GM12878 (cell line): ENCODE data around the gene NUMB. TPM values are rescaled to one million over a fixed set of nuclear protein-coding genes. Genes with fewer than 3 reads are reported as not detected.

Source experiments
- ATAC-seq: fragments of 200-7000 bp; cut with Tn5 transposase; 3 replicates; pipeline ENCODE4 v1.9.1; 2020; ENCODE audit warnings: mild to moderate bottlenecking, moderate library complexity
- BruUV-seq: library from RNA; stranded (reverse); fragments of 400-500 nt; replicated peaks from 2 replicates; lab custom pipeline; 2021; lab: Mats Ljungman, UMichigan
- CTCF ChIA-PET: fragments of 300-600 bp; sonication (Branson Sonifier 250); formaldehyde crosslinking; extraction: SDS; loops from one replicate; lab custom pipeline; 2021; ENCODE audit warnings: inconsistent platforms; lab: Yijun Ruan, JAX
- POLR2A ChIA-PET: fragments of 350-600 bp; formaldehyde crosslinking; extraction: SDS; loops from one replicate; lab custom pipeline; 2021; ENCODE audit warnings: inconsistent platforms; lab: Charles Lee
- RAD21 ChIA-PET: fragments of 300-600 bp; sonication (Branson Sonifier 250); formaldehyde crosslinking; loops from one replicate; lab custom pipeline; 2023; ENCODE audit warnings: antibody characterized with exemption; ENCODE audit not compliant: unreplicated experiment; lab: Charles Lee
- SMC1A ChIA-PET: fragments of 300-600 bp; sonication (Branson Sonifier 250); formaldehyde crosslinking; loops from one replicate; lab custom pipeline; 2023; ENCODE audit not compliant: unreplicated experiment, uncharacterized antibody; lab: Charles Lee
- DNase-seq: peaks from one replicate; pipeline ENCODE4 v3.0.0-alpha.2; 2011; ENCODE audit warnings: low read depth, low spot score
- FAIRE-seq: peaks from 3 replicates; lab custom pipeline; 2011; peaks lifted over from hg19 to GRCh38; lab: Jason Lieb, UNC
- H2AFZ ChIP-seq: 2 replicates; pipeline ENCODE4 v1.6.0; 2011; ENCODE audit warnings: low read depth, low read length, control low read depth; ENCODE audit not compliant: control insufficient read depth
- H3K27ac ChIP-seq: 2 replicates; pipeline ENCODE4 v1.5.1; 2011; ENCODE audit warnings: control low read depth; ENCODE audit not compliant: control insufficient read depth, insufficient read depth
- H3K27me3 ChIP-seq, 2 experiments: replicated peaks in 1 of 2; 2 replicates each; pipeline versions ENCODE4 v1.6.0 to v1.6.1; 2011; ENCODE audit warnings: low read length in 1 of 2; ENCODE audit not compliant: control insufficient read depth in 2 of 2, insufficient read depth in 2 of 2
- H3K36me3 ChIP-seq, 2 experiments: 2 replicates each; pipeline ENCODE4 v1.5.1; 2011; ENCODE audit warnings: low read length in 1 of 2; ENCODE audit not compliant: control insufficient read depth in 2 of 2, insufficient read depth in 2 of 2
- H3K4me1 ChIP-seq: 2 replicates; pipeline ENCODE4 v1.6.1; 2011; ENCODE audit warnings: mild to moderate bottlenecking, low read length, moderate library complexity, mixed read lengths; ENCODE audit not compliant: control insufficient read depth, insufficient read depth
- H3K4me2 ChIP-seq: 2 replicates; pipeline ENCODE4 v1.6.0; 2011; ENCODE audit warnings: control low read depth; ENCODE audit not compliant: control insufficient read depth, insufficient read depth
- H3K4me3 ChIP-seq: fragments of 200-600 bp; sonication (generic); 2 replicates; pipeline ENCODE4 v1.5.1; 2016
- H3K79me2 ChIP-seq: 2 replicates; pipeline ENCODE4 v1.6.0; 2011; ENCODE audit warnings: low read length; ENCODE audit not compliant: control insufficient read depth, insufficient read depth
- H3K9ac ChIP-seq: 2 replicates; pipeline ENCODE4 v1.8.0; 2011; ENCODE audit warnings: low read length, control low read depth, mixed read lengths; ENCODE audit not compliant: control insufficient read depth, insufficient read depth
- H3K9me3 ChIP-seq: replicated peaks from 3 replicates; pipeline ENCODE4 v1.5.1; 2011; ENCODE audit warnings: mild to moderate bottlenecking, low read length; ENCODE audit not compliant: control insufficient read depth, insufficient read depth
- H4K20me1 ChIP-seq: 2 replicates; pipeline ENCODE4 v1.6.0; 2011; ENCODE audit not compliant: control insufficient read depth, insufficient read depth
- CBX3 ChIP-seq: fragments of 200-600 bp; sonication (generic); IDR thresholded peaks from 2 replicates; pipeline ENCODE4 v1.6.1; 2016; ENCODE audit warnings: low read depth, borderline replicate concordance
- CHD4 ChIP-seq: fragments of 200-600 bp; sonication (generic); IDR thresholded peaks from 2 replicates; pipeline ENCODE4 v1.6.1; 2016; ENCODE audit warnings: mild to moderate bottlenecking
- E2F4 ChIP-seq: IDR thresholded peaks from 2 replicates; pipeline ENCODE4 v1.6.1; 2012; ENCODE audit warnings: low read depth, low read length, improper control_type of control experiment
- EED ChIP-seq: sonication (generic); IDR thresholded peaks from 2 replicates; pipeline ENCODE4 v1.6.1; 2016; ENCODE audit warnings: antibody characterized with exemption, low read depth
- IKZF1 ChIP-seq: fragments of 450-650 bp; conservative IDR thresholded peaks from 2 replicates; pipeline ENCODE4 v1.6.1; 2017; ENCODE audit warnings: antibody characterized with exemption, mild to moderate bottlenecking
- MEF2B ChIP-seq: fragments of 450-650 bp; IDR thresholded peaks from 2 replicates; pipeline ENCODE4 v1.6.1; 2018; ENCODE audit warnings: mild to moderate bottlenecking, moderate library complexity; ENCODE audit not compliant: partially characterized antibody, poor library complexity, severe bottlenecking
- MLLT1 ChIP-seq: fragments of 450-650 bp; IDR thresholded peaks from 2 replicates; pipeline ENCODE4 v1.6.1; 2016; ENCODE audit warnings: mild to moderate bottlenecking
- PAX8 ChIP-seq: fragments of 450-650 bp; IDR thresholded peaks from 2 replicates; pipeline ENCODE4 v1.6.1; 2017; ENCODE audit warnings: mild to moderate bottlenecking, moderate library complexity
- RELB ChIP-seq: fragments of 450-650 bp; IDR thresholded peaks from 2 replicates; pipeline ENCODE4 v1.6.1; 2017; ENCODE audit warnings: low read depth, mild to moderate bottlenecking, moderate library complexity
- SUZ12 ChIP-seq: fragments of 200-600 bp; sonication (generic); IDR thresholded peaks from one replicate; pipeline ENCODE4 v1.6.1; 2018; ENCODE audit warnings: antibody characterized with exemption, mild to moderate bottlenecking; ENCODE audit not compliant: unreplicated experiment
- TCF7 ChIP-seq: IDR thresholded peaks from 2 replicates; pipeline ENCODE4 v1.6.1; 2014; ENCODE audit warnings: antibody characterized with exemption, borderline replicate concordance
- ZNF384 ChIP-seq: IDR thresholded peaks from 2 replicates; pipeline ENCODE4 v1.6.1; 2012; ENCODE audit warnings: low read depth, mild to moderate bottlenecking, low read length, improper control_type of control experiment, borderline replicate concordance
- ZNF622 ChIP-seq: fragments of 450-650 bp; IDR thresholded peaks from 2 replicates; pipeline ENCODE4 v1.6.1; 2017; ENCODE audit warnings: mild to moderate bottlenecking, inconsistent platforms
- ZSCAN29 ChIP-seq: fragments of 450-650 bp; IDR thresholded peaks from 2 replicates; pipeline ENCODE4 v1.6.1; 2017; ENCODE audit warnings: mild to moderate bottlenecking, moderate library complexity
- WGBS: methylation state at CpG from one replicate; pipeline ENCODE4 v1.1.6; 2016; ENCODE audit warnings: low lambda C conversion rate; ENCODE audit not compliant: insufficient replicate concordance, insufficient coverage; ENCODE audit errors: missing lambda C conversion rate; 5-methylcytosine and 5-hydroxymethylcytosine counted together
- in situ Hi-C: fragments of 300-500 bp; cut with MboI; formaldehyde crosslinking; loops from 9 replicates; pipeline ENCODE4 v1.14.3; 2018; ENCODE audit warnings: mixed read lengths
- intact Hi-C: fragments of 100-400 bp; cut with micrococcal nuclease; formaldehyde crosslinking; loops from one replicate; pipeline ENCODE4 v1.14.2; 2022; ENCODE audit not compliant: unreplicated experiment
- polyA plus RNA-seq, 11 experiments: library from polyadenylated mRNA; depleted of rRNA in 4 of 11; unstranded in 6 of 11; stranded (reverse) in 5 of 11; fragments of >200 nt; fragmentation: Nextera tagmentation in 4 of 11; fragmentation: Illumina TruSeq in 1 of 11; extraction: Ambion mirVana in 4 of 11; extraction: Trizol in 1 of 11; gene quantifications; 1 replicate in 1 of 11; 2 replicates in 10 of 11; pipeline versions ENCODE4 v1.2.1 to v1.2.3, GENCODE V29; 2011 to 2016; ENCODE audit warnings: inconsistent platforms in 2 of 11, missing spikeins in 2 of 11, low read depth in 1 of 11
- total RNA-seq, 4 experiments: library from RNA; depleted of rRNA in 3 of 4; stranded (reverse); fragments of >200 nt in 3 of 4; fragmentation: Illumina TruSeq in 1 of 4; extraction: Trizol in 1 of 4; gene quantifications; 2 replicates each; pipeline versions ENCODE4 v1.2.1 to v1.2.3, GENCODE V29; 2013 to 2021

Gene NUMB
- total and polyA plus RNA-seq, 10 of the 15 experiments (the other 5 are each of a cell fraction or from before 2014, with no cell fraction given) = 22.0 to 147 (median 48.9) TPM

- WGBS = 100% methylated on average over 1 of the region's 1 CpG
- Histone ChIP-seq H3K27ac (no peak overlapping the region), H3K36me3 (no peaks in the 10 kb centered on the region), H3K27me3 (no peaks in the 10 kb centered on the region), H3K4me1 (no peaks in the 10 kb centered on the region), H3K79me2 (no peaks in the 10 kb centered on the region), H3K4me3 (no peak overlapping the region), H4K20me1 (no peaks in the 10 kb centered on the region), H3K9me3 (no peaks in the 10 kb centered on the region; the same call in 2 of the 3 replicates), H2AFZ (no peak overlapping the region), H3K4me2 (no peak overlapping the region), H3K9ac (no peak overlapping the region)
- no peak for FAIRE-seq
- ChIA-PET SMC1A (interaction anchor here (0.7 to 1.7 kb wide), 4 partner anchors 9 to 21 kb away, joined by 3 to 5 read pairs (median 4); no protein-coding TSS in a partner anchor), POLR2A (interaction anchor here (1.0 to 1.6 kb wide), 3 partner anchors 14 to 118 kb away, joined by 3 to 8 read pairs (median 3); no protein-coding TSS in a partner anchor), CTCF (interaction anchor here (1.2 kb wide), 1 partner anchor 10 kb away, joined by 5 read pairs; no protein-coding TSS in a partner anchor), RAD21 (no interaction called here)
- in situ Hi-C loops = no loop called here
- BruUV-seq = no TSS peak
- intact Hi-C loops = no loop called here
- no peak for DNase-seq
- no peak for ATAC-seq
- TF ChIP-seq ZNF622 = no peak
- TF ChIP-seq MLLT1 = no peak
- TF ChIP-seq ZNF384 = no peak
Observed at GRCh38 chr14:73338551-73338950, 119.8 kb downstream of the NUMB start.

GRCh38 chr14:73333031-73333430 is 125.3 kb downstream of the NUMB start:
- no peak for DNase-seq
- H3K27ac ChIP-seq = no peak overlapping the region
- no peaks in the 10 kb centered on the region; the same call in 2 of the 3 replicates for H3K9me3 ChIP-seq
- WGBS = 96% methylated on average over 2 of the region's 2 CpGs
- no TSS peak for BruUV-seq
- no peaks in the 10 kb centered on the region for H3K79me2 ChIP-seq
- no peak overlapping the region for H3K4me2 ChIP-seq
- POLR2A ChIA-PET = interaction anchor here (1.1 kb wide), 1 partner anchor 22 kb away, joined by 4 read pairs; no protein-coding TSS in a partner anchor
- CTCF ChIA-PET = interaction anchor here (1.2 kb wide), 1 partner anchor 9 kb away, joined by 3 read pairs; no protein-coding TSS in a partner anchor
- no peaks in the 10 kb centered on the region for H3K4me1 ChIP-seq
- no peak for FAIRE-seq
- intact Hi-C loops (no loop called here), in situ Hi-C loops (no loop called here)
- H3K27me3 ChIP-seq = no peaks in the 10 kb centered on the region
- no peak overlapping the region for H2AFZ ChIP-seq
- H3K9ac ChIP-seq = no peak overlapping the region
- SMC1A ChIA-PET = interaction anchor here (1.1 to 2.0 kb wide), 6 partner anchors 10 to 48 kb away, joined by 3 to 8 read pairs (median 3); no protein-coding TSS in a partner anchor
- H3K36me3 ChIP-seq = no peaks in the 10 kb centered on the region
- RAD21 ChIA-PET = no interaction called here
- no peak overlapping the region for H3K4me3 ChIP-seq
- no peaks in the 10 kb centered on the region for H4K20me1 ChIP-seq
- ATAC-seq = no peak
- TF ChIP-seq CBX3 (no peak), TCF7 (no peak), MEF2B (no peak), SUZ12 (no peak), PAX8 (no peak), CHD4 (no peak), EED (no peak), ZSCAN29 (no peak), E2F4 (no peak), RELB (no peak), IKZF1 (no peak)
